Kidney (tissue), 14 donors: ENCODE measurements around the gene AGFG1. TPM values are rescaled to one million over a fixed set of nuclear protein-coding genes. Genes with fewer than 3 reads are reported as not detected.

Experiments
- DNase-seq, 5 donors: peaks; one replicate each; pipeline ENCODE4 v3.0.0-alpha.2; 2013 to 2020
- FAIRE-seq: peaks from 2 replicates; lab custom pipeline; 2012; peaks lifted over from hg19 to GRCh38; lab: Jason Lieb, UNC
- H3K27ac ChIP-seq, 2 donors: one replicate each; pipeline ENCODE4 v1.7.0; 2013; ENCODE audit warnings: low read depth in 2 of 2, low read length in 2 of 2, inconsistent platforms in 1 of 2
- H3K27me3 ChIP-seq: one replicate; pipeline ENCODE4 v1.7.1; 2013; ENCODE audit warnings: low read length, inconsistent platforms; ENCODE audit not compliant: control insufficient read depth, insufficient read depth
- H3K36me3 ChIP-seq, 3 donors: one replicate each; pipeline versions ENCODE4 v1.7.0 to v1.7.1; 2013; ENCODE audit warnings: low read length in 3 of 3, control low read depth in 1 of 3, inconsistent platforms in 1 of 3; ENCODE audit not compliant: insufficient read depth in 3 of 3, control insufficient read depth in 2 of 3
- H3K4me1 ChIP-seq, 3 donors: one replicate each; pipeline versions ENCODE4 v1.7.0 to v1.7.1; 2013; ENCODE audit warnings: low read length in 3 of 3, inconsistent platforms in 1 of 3, low read depth in 1 of 3; ENCODE audit not compliant: control insufficient read depth in 2 of 3, insufficient read depth in 2 of 3
- H3K4me3 ChIP-seq, 3 donors: one replicate each; pipeline versions ENCODE4 v1.7.0 to v1.8.1; 2013; ENCODE audit warnings: low read length in 3 of 3, control low read depth in 1 of 3, inconsistent platforms in 1 of 3
- H3K9ac ChIP-seq, 3 donors: one replicate each; pipeline versions ENCODE4 v1.7.0 to v1.7.1; 2013; ENCODE audit warnings: low read length in 3 of 3, control low read depth in 1 of 3, inconsistent platforms in 1 of 3
- H3K9me3 ChIP-seq, 3 donors: one replicate each; pipeline versions ENCODE4 v1.7.0 to v1.7.1; 2013; ENCODE audit warnings: low read length in 3 of 3, control low read depth in 1 of 3, inconsistent platforms in 1 of 3; ENCODE audit not compliant: control insufficient read depth in 2 of 3, insufficient read depth in 1 of 3
- CTCF ChIP-seq: IDR thresholded peaks from 3 replicates; pipeline ENCODE4 v1.5.1; 2012; ENCODE audit warnings: mild to moderate bottlenecking, moderate library complexity, borderline replicate concordance; ENCODE audit not compliant: insufficient read depth; ENCODE audit errors: extremely low read depth
- intact Hi-C: fragments of 100-400 bp; cut with DNase I; formaldehyde crosslinking; loops from one replicate; pipeline ENCODE4 v1.11.1; 2022
- polyA plus RNA-seq: library from polyadenylated mRNA; stranded (reverse); fragments of 350-450 nt; fragmentation: Illumina TruSeq; extraction: RNeasy Lipid Tissue Mini Kit (QIAGEN cat#74804); gene quantifications from one replicate; pipeline ENCODE4 v1.2.3, GENCODE V29; 2014; ENCODE audit warnings: low read depth, low replicate concordance; ENCODE audit not compliant: insufficient read depth
- total RNA-seq: library from RNA; stranded (reverse); fragmentation: NEBNext Ultra II Directional; extraction: Animal tissue kit (Norgen Biotek cat#: 25700); gene quantifications from one replicate; pipeline ENCODE4 v1.2.1, GENCODE V29; 2021
- donor health status: control.
- donor health status: control.
- donor health status: control.
- donor health status: control.
- donor health status: control.
- donor health status: DM: yes; HTN: yes; CAD: no.
- donor health status: Normal renal cell carcinoma (clear cell type).

AGFG1 gene
- total and polyA plus RNA-seq, 2 donors from 2014 or later: 36.6 to 98.9 TPM

DNA sequence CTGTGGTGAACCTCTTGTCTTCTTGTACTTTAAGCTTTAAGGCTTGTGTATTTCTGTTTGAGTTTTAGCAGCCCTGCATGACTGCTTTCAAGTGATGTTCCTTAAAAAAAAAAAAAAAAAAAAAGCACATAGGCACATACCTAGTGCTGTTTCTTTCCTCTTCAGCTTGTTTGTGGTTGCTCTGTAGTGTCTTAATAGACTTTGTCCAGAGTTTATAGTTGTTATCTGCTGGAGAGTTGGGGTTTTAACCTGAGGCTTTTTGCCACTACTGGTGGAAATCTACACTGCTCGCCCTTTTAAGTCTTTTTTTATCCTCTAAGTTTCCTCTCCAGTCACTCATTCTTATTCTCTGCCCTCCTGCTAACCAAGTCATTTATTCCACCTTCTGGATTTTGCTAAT is 34.5 kb downstream of the AGFG1 start:
- Histone ChIP-seq H3K27ac (no peak overlapping the region), H3K9ac (no peak overlapping the region), H3K36me3 (no peaks in the 10 kb centered on the region), H3K4me1 (peaks cover 0 to 30% (median 14%) of the 10 kb centered on the region in 3 donors), H3K27me3 (no peaks in the 10 kb centered on the region), H3K9me3 (no peaks in the 10 kb centered on the region), H3K4me3 (no peak overlapping the region)
- DNase-seq: no peak
- intact Hi-C loops: no loop called here
- no peak for TF ChIP-seq CTCF
- FAIRE-seq: no peak

DNA sequence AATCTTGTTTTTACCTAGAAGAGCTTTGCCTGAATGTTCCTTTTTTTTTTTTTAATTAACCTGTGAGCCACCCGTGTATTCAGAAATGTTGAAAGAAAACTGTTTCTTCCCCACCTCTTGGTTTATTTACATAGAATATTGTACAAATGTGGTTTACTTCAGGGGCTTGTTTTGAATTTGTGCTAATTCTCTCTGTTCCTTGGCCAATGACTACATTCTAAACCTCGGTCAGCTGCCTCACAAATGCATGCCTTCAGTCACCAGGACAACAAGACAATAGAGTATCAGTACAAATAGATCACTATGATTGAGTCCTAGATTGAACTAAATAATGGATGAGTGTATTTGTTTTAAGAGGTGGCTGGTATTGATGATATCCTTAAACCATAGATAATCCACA is 36.0 kb downstream of the AGFG1 start:
- no peaks in the 10 kb centered on the region for H3K36me3 ChIP-seq
- H3K4me3 ChIP-seq: no peak overlapping the region
- TF ChIP-seq CTCF: no peak
- no peak overlapping the region for H3K27ac ChIP-seq
- no peaks in the 10 kb centered on the region for H3K9me3 ChIP-seq
- no peak for FAIRE-seq
- intact Hi-C loops: no loop called here
- no peaks in the 10 kb centered on the region for H3K27me3 ChIP-seq
- DNase-seq: no peak
- no peak overlapping the region for H3K9ac ChIP-seq
- H3K4me1 ChIP-seq: peaks cover 0 to 36% (median 14%) of the 10 kb centered on the region in 3 donors

DNA sequence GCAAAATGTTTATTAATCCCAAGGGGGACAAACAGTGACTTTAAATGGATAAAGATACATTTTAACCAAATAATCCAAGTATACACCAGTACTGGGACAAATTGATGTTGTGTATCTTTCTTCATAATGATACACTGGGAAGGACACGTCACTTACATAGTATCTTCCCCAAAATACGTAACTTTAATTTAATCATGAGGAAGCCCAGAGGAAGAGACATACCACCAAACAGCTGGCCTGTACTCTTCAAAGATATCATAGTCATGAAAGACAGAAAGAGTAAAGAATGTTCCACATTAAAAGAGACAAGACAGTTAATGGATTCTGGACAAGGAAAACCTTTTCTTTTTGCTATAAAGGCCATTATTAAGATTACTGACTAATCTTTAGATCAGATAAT is 37.1 kb downstream of the AGFG1 start:
- Histone ChIP-seq H3K27me3 (no peaks in the 10 kb centered on the region), H3K9ac (no peak overlapping the region), H3K36me3 (no peaks in the 10 kb centered on the region), H3K4me1 (peaks cover 0 to 34% (median 11%) of the 10 kb centered on the region in 3 donors), H3K27ac (no peak overlapping the region), H3K9me3 (no peaks in the 10 kb centered on the region), H3K4me3 (no peak overlapping the region)
- no peak for FAIRE-seq
- intact Hi-C loops: no loop called here
- TF ChIP-seq CTCF: no peak
- DNase-seq: no peak
